Amniotic epithelial cell (primary cell): Measurements from ENCODE around the gene VSIG1.

ENCODE experiments used
- DNase-seq: peaks from one replicate; pipeline ENCODE4 v3.0.0-alpha.2; 2010; ENCODE audit warnings: low read depth

VSIG1 gene

GRCh38 chrX:108064613-108065012, 19.7 kb downstream of the VSIG1 start:
- no peak for DNase-seq

- no peak for DNase-seq
Measured at GRCh38 chrX:108068121-108068520, 23.3 kb downstream of the VSIG1 start.

- DNase-seq = peak; percentile 62
Measured at GRCh38 chrX:108070891-108071290, 26.0 kb downstream of the VSIG1 start.

DNA sequence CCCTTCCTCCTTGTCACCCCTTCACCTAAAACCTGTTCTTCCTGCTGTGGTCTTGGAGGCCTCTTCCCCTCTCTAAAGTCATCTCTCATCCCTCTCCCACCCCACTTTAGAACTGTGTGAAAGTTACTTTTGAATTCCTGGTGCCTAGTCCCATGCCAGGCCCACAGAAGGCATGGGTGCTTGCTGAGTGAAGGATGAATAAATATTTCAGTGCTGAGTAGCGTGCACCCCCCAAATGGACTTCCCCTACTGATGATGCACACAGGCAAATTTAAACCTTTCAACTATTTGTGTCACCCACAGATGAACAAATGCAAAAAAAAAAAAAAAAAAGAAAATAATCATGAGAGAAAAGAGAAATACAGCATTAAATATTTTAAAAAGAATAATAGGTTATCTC, 26.7 kb downstream of the VSIG1 start:
- no peak for DNase-seq

- DNase-seq = peak; percentile 58
Measured at GRCh38 chrX:108072746-108073145, 27.9 kb downstream of the VSIG1 start.

DNA sequence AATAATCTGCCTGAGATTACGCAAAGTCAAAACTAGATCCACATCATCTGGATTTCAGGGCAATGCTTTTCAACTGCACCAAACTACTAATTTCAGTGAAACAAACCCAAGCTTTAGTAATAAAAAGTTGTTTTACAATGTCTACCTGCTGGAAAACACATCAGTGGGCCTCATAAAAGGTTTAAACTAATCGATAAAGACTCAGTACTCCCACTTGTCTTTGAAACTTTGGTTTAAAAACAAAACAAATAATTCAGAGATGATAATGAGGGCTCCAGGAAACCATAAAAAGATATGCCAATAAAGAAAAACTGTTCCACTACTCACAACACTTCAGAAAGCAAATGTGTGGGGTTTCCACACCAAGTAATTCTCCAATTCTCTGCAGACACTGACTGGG, 36.2 kb downstream of the VSIG1 start:
- DNase-seq = no peak

- DNase-seq = no peak
Measured at GRCh38 chrX:108087792-108088191, 42.9 kb downstream of the VSIG1 start.

- DNase-seq = peak; percentile 8
Measured at GRCh38 chrX:108088511-108088910, 43.6 kb downstream of the VSIG1 start.

DNA sequence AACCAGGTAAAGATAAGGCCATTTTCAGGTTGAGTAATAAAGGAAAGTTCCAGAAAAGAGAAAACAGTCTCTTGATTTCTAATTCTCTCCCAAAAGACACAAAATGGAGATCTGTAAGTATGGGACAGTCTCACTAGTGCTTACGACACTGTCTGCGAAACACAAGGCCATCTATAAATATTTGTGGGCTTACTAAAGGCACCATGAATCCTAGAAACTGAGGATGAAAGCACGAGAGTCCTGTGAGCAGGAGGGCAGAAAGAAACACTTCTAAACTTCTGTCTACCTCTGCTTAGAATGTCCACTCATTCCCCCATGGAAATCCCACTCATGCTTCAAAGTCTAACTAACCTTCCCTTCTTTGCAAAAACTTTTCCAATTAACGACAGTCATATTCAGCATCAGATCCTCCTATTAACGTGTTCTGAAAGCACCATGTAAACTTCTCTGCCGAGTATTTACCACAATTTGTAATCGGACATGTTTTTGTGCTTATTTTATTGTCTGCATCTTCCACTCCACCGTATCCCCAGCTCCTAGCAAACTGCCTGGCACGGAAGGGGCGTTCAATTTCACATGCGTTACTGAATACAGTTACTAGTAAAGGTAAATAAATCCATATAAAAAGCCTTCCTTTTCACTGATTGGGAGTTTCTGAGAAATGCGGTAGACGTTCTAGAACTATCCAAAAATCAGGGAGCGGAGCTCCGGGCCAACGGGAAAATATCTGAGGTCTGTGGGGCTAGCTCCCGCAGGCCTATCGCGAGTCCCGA, 45.8 kb downstream of the VSIG1 start:
- peak; percentile 39 for DNase-seq

GRCh38 chrX:108091264-108091877, 46.5 kb downstream of the VSIG1 start, which contains the start of the genes ATG4A and PSMD10:
Gene ATG4A (plus strand): TSS chrX:108091778. CDS start chrX:108091827, 49 bp downstream.
Gene PSMD10 (minus strand): TSS chrX:108091542. CDS start chrX:108091520, 22 bp downstream.
- peak; percentile 94 for DNase-seq

DNA sequence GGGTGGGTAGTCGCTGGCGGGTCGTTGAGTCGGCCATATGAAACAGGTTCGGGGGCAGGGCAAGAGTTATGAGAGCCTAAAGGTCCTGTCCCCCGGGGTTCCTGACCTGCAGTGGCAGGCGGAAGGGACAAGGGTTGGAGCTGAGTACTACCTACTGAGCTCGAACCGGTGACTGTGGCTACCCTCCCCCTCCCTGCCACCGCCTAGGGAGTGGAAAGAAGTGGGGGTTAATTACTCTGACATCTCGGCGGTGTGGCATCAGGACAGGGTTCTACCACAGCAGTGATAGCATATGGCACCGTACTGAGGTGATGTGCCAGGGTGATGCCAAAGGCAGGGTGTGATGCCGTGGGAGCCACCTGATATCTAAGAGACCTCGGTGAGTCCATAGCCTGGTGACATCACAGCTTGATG, 47.0 kb downstream of the VSIG1 start:
- no peak for DNase-seq

DNA sequence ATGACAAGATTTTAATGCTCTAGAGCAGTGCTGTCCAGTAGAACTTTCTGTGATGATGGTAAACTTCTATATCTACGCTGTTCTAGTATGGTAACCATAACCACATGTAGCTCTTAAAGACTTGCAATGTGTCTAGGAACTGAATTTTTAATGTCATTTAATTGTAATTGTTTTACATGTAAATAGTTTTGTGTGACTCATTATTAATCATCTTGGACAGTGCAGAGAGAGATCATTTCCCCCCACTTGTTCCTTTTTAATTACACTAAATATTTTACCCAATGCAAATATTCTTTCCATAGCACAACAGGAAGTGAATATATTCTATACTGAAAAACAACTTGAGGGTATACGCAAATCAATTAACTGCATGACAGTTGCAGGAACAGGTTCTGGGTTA, 52.5 kb downstream of the VSIG1 start:
- DNase-seq = no peak

DNA sequence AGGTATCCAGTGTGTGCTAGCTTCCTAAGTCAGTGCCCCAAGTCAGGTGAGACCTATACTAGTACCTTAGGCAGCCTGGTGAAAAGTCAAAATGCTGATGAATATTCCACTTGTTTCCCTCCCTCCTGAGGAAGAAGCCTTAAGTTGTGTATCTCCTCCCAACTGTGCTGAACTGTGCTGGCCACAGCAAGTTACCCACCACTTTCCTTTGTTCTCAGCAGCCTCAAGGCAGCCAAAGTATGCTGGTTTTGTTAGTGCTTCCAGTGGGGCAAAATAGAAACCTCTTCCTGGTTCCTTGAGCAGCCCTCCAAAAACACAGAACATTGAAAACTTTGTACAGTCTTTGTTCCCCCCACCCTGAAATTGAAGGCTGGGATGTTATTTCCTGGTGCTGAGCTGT, 60.6 kb downstream of the VSIG1 start:
- DNase-seq = no peak

DNA sequence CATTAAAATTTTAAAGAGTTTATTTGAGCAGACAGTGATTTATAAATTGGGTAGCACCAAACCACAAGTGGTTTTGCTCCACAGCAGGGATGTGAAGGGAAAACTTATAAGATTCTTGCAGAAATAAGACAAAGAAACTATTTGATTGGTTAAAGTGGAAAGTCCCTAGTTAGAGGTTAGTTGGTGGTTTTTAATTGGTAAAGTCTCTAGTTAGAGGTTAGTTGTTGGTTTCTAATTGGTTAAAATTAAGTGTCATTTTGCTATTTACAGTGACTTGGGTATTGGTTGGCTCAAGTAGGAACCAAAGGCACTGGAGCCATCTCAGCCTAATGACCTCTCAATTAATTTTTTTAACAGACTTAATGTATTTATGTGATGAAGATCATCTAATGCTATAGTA, 69.7 kb downstream of the VSIG1 start:
- no peak for DNase-seq

DNA sequence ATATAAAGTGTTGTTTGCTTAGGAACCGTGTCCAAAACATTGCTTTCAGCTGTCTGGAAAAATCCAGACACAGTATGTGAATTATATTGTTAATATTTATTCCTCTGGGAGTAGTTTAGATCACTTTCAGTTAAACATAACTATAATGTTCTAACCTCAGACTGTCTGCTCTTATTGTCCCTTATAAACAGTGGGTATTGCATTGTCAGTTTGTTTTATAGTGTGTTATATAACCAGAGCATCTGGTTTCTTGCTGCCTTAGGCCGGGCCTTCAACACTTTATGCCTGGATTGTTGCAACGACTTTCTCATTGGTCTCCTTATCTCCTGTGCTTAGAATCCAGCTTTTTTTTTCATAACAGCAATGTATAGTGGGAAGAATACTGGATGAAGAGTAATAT, 73.1 kb downstream of the VSIG1 start:
- no peak for DNase-seq

- DNase-seq = no peak
Measured at GRCh38 chrX:108121291-108121690, 76.4 kb downstream of the VSIG1 start.

GRCh38 chrX:108122748-108123147, 77.9 kb downstream of the VSIG1 start:
- DNase-seq = no peak

DNA sequence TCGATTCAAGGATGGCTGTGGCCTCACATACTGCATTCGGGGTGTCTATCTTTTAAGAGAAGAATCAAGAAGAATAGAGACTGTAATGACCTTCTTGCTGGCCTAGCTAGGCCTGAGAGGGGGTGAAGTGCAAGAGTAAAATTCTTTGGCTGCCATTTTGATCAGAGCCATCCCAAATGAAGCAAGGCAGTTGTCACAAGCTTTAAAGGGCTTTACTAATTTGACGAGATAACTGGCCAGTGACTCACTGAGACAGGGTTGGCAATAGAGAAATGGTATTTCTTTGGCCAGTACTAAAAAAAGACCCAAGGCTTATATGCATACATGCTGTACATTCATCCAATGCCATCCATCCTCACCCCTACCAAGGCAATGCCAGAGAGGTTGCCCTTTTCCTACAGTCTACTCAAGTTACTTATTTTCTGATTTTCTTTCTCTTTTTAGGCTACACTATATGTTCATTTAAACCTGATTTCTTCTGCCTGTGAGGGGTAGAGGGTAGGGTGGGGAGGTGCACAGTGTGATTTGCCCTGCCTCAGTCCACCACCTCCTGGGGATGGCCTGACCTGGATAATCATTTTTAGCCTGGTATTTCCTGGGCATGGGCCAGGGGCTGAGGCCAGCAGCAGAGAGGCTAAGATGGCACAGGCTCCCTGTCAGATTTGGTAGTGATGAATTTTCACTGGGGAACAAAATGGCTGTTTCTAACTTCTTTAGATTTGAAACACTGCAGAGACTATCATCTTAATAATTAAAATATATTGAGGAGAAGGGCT, 78.9 kb downstream of the VSIG1 start:
- no peak for DNase-seq

GRCh38 chrX:108126661-108127060, 81.8 kb downstream of the VSIG1 start:
- peak; percentile 51 for DNase-seq

- no peak for DNase-seq
Measured at GRCh38 chrX:108127152-108127551, 82.3 kb downstream of the VSIG1 start.
